Neural cell (in vitro differentiated cells): ENCODE results near the gene BOD1. TPM values are rescaled to one million over a fixed set of nuclear protein-coding genes. Genes with fewer than 3 reads are reported as not detected.

Experiments
- H2AFZ ChIP-seq: fragments of 200-600, 300-800 bp; sonication (generic), shearing (Covaris generic); 2 replicates; pipeline ENCODE4 v1.6.0; 2014; ENCODE audit warnings: low read depth, mild to moderate bottlenecking, antibody characterized with exemption, low read length, moderate library complexity
- H3F3A ChIP-seq: fragments of 200-600 bp; shearing (Covaris generic); 2 replicates; pipeline ENCODE4 v1.6.1; 2016; ENCODE audit warnings: mild to moderate bottlenecking, moderate library complexity, mixed read lengths, antibody characterized with exemption, low read length; ENCODE audit not compliant: insufficient read depth, poor library complexity, severe bottlenecking
- H3K27ac ChIP-seq: fragments of 200-600, 300-800 bp; sonication (generic), shearing (Covaris generic); 2 replicates; pipeline ENCODE4 v1.5.1; 2014; ENCODE audit warnings: mild to moderate bottlenecking, low read length, moderate library complexity
- H3K27me3 ChIP-seq: fragments of 300-800, 200-600 bp; sonication (generic), shearing (Covaris generic); 2 replicates; pipeline ENCODE4 v1.6.0; 2014; ENCODE audit warnings: mild to moderate bottlenecking, low read depth, low read length, moderate library complexity; ENCODE audit not compliant: insufficient read depth
- H3K36me3 ChIP-seq: fragments of 300-800, 200-600 bp; sonication (generic), shearing (Covaris generic); 2 replicates; pipeline ENCODE4 v1.5.1; 2014; ENCODE audit warnings: mild to moderate bottlenecking, antibody characterized with exemption, low read length, moderate library complexity; ENCODE audit not compliant: insufficient read depth
- H3K4me2 ChIP-seq: fragments of 300-800, 200-600 bp; sonication (generic), shearing (Covaris generic); 2 replicates; pipeline ENCODE4 v1.6.0; 2014; ENCODE audit warnings: mild to moderate bottlenecking, low read length
- H3K4me3 ChIP-seq: fragments of 300-800, 200-600 bp; sonication (generic), shearing (Covaris generic); 2 replicates; pipeline ENCODE4 v1.5.1; 2014; ENCODE audit warnings: mild to moderate bottlenecking, low read length, moderate library complexity
- H3K79me2 ChIP-seq: fragments of 200-600 bp; shearing (Covaris generic); replicated peaks from 2 replicates; pipeline ENCODE4 v1.6.0; 2014; ENCODE audit warnings: mild to moderate bottlenecking, low read length, moderate library complexity; ENCODE audit not compliant: insufficient read depth
- H3K9ac ChIP-seq: fragments of 300-800, 200-600 bp; sonication (generic), shearing (Covaris generic); 2 replicates; pipeline ENCODE4 v1.6.1; 2016; ENCODE audit warnings: mild to moderate bottlenecking, low read length, mixed read lengths
- H3K9me2 ChIP-seq: fragments of 200-600 bp; shearing (Covaris generic); 2 replicates; pipeline ENCODE4 v1.6.1; 2016; ENCODE audit warnings: mild to moderate bottlenecking, low read length, mixed read lengths; ENCODE audit not compliant: insufficient read depth
- H3K9me3 ChIP-seq: fragments of 200-600, 300-800 bp; sonication (generic), shearing (Covaris generic); 2 replicates; pipeline ENCODE4 v1.6.1; 2016; ENCODE audit warnings: mild to moderate bottlenecking, mixed run types, low read length, moderate library complexity, mixed read lengths
- H4K20me1 ChIP-seq: fragments of 200-600 bp; shearing (Covaris generic); 2 replicates; pipeline ENCODE4 v1.6.1; 2016; ENCODE audit warnings: mild to moderate bottlenecking, mixed run types; ENCODE audit not compliant: insufficient read depth
- EP300 ChIP-seq: fragments of 450-650 bp; conservative IDR thresholded peaks from 2 replicates; pipeline ENCODE4 v1.6.1; 2014; ENCODE audit warnings: antibody characterized with exemption, mild to moderate bottlenecking, moderate library complexity; ENCODE audit not compliant: poor library complexity, severe bottlenecking
- EZH2 ChIP-seq: fragments of 200-600, 300-800 bp; shearing (Covaris generic), sonication (generic); IDR thresholded peaks from 2 replicates; pipeline ENCODE4 v1.6.1; 2014; ENCODE audit warnings: antibody characterized with exemption, low read length, borderline replicate concordance, mild to moderate bottlenecking; ENCODE audit not compliant: insufficient read depth, poor library complexity, severe bottlenecking
- MXI1 ChIP-seq: fragments of 450-650 bp; conservative IDR thresholded peaks from 2 replicates; pipeline ENCODE4 v1.6.1; 2014; ENCODE audit warnings: antibody characterized with exemption, mild to moderate bottlenecking; ENCODE audit not compliant: poor library complexity, severe bottlenecking
- POLR2AphosphoS5 ChIP-seq: IDR thresholded peaks from 2 replicates; pipeline ENCODE4 v1.6.1; 2012
- RAD21 ChIP-seq: fragments of 450-650 bp; conservative IDR thresholded peaks from 2 replicates; pipeline ENCODE4 v1.6.1; 2014; ENCODE audit warnings: antibody characterized with exemption, mild to moderate bottlenecking, moderate library complexity
- SMC3 ChIP-seq: fragments of 450-650 bp; conservative IDR thresholded peaks from 2 replicates; pipeline ENCODE4 v1.6.1; 2014; ENCODE audit warnings: antibody characterized with exemption, mild to moderate bottlenecking, moderate library complexity; ENCODE audit not compliant: poor library complexity
- TAF1 ChIP-seq: IDR thresholded peaks from 2 replicates; pipeline ENCODE4 v1.6.1; 2012; ENCODE audit warnings: low read depth
- polyA plus RNA-seq: library from polyadenylated mRNA; depleted of rRNA; stranded (reverse); fragments of >200 nt; gene quantifications from 2 replicates; pipeline ENCODE4 v1.2.3, GENCODE V29; 2014
- TF ChIP-seq, protein P1 (sequence below): IDR thresholded peaks from 2 replicates; pipeline ENCODE4 v1.6.1; 2012; ENCODE audit warnings: borderline replicate concordance
- TF ChIP-seq, protein P2 (sequence below): fragments of 450-650 bp; IDR thresholded peaks from 2 replicates; pipeline ENCODE4 v1.5.1; 2014; ENCODE audit warnings: antibody characterized with exemption, mild to moderate bottlenecking, moderate library complexity; ENCODE audit not compliant: poor library complexity, severe bottlenecking

BOD1 gene
- polyA plus RNA-seq, 1 donor from 2014 or later = 178 TPM

DNA sequence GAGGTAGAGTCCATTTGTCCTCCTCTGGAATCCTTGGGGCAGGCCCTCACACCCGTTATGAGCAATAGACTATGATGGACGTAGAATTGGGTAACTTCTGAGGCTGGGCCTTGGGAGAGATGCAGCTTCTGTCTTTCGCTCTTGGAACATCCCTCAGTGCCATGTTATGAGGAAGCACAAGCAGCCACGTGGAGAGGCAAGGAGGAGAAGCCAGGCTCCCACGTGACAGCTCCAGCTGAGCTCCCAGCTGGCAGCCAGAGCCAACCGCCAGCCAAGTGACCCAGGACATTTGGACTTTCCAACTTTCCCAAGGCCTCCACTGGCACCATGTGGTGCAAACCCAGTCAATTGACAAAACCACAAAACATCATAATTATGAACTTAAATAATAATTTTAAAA lies 43.0 kb upstream of the BOD1 start:
- Histone ChIP-seq H4K20me1 (no peaks in the 10 kb centered on the region), H3K36me3 (no peaks in the 10 kb centered on the region), H2AFZ (no peak overlapping the region), H3F3A (no peaks in the 10 kb centered on the region), H3K4me2 (no peak overlapping the region), H3K79me2 (no peaks in the 10 kb centered on the region), H3K27ac (no peak overlapping the region), H3K27me3 (no peaks in the 10 kb centered on the region), H3K4me3 (no peak overlapping the region), H3K9me3 (no peaks in the 10 kb centered on the region), H3K9me2 (no peaks in the 10 kb centered on the region), H3K9ac (no peak overlapping the region)
- TF ChIP-seq MXI1 (no peak), EP300 (no peak), TAF1 (no peak), SMC3 (no peak), POLR2AphosphoS5 (no peak), EZH2 (no peak), RAD21 (no peak)
- TF ChIP-seq, protein P1, sequence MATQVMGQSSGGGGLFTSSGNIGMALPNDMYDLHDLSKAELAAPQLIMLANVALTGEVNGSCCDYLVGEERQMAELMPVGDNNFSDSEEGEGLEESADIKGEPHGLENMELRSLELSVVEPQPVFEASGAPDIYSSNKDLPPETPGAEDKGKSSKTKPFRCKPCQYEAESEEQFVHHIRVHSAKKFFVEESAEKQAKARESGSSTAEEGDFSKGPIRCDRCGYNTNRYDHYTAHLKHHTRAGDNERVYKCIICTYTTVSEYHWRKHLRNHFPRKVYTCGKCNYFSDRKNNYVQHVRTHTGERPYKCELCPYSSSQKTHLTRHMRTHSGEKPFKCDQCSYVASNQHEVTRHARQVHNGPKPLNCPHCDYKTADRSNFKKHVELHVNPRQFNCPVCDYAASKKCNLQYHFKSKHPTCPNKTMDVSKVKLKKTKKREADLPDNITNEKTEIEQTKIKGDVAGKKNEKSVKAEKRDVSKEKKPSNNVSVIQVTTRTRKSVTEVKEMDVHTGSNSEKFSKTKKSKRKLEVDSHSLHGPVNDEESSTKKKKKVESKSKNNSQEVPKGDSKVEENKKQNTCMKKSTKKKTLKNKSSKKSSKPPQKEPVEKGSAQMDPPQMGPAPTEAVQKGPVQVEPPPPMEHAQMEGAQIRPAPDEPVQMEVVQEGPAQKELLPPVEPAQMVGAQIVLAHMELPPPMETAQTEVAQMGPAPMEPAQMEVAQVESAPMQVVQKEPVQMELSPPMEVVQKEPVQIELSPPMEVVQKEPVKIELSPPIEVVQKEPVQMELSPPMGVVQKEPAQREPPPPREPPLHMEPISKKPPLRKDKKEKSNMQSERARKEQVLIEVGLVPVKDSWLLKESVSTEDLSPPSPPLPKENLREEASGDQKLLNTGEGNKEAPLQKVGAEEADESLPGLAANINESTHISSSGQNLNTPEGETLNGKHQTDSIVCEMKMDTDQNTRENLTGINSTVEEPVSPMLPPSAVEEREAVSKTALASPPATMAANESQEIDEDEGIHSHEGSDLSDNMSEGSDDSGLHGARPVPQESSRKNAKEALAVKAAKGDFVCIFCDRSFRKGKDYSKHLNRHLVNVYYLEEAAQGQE = no peak
- TF ChIP-seq, protein P2, sequence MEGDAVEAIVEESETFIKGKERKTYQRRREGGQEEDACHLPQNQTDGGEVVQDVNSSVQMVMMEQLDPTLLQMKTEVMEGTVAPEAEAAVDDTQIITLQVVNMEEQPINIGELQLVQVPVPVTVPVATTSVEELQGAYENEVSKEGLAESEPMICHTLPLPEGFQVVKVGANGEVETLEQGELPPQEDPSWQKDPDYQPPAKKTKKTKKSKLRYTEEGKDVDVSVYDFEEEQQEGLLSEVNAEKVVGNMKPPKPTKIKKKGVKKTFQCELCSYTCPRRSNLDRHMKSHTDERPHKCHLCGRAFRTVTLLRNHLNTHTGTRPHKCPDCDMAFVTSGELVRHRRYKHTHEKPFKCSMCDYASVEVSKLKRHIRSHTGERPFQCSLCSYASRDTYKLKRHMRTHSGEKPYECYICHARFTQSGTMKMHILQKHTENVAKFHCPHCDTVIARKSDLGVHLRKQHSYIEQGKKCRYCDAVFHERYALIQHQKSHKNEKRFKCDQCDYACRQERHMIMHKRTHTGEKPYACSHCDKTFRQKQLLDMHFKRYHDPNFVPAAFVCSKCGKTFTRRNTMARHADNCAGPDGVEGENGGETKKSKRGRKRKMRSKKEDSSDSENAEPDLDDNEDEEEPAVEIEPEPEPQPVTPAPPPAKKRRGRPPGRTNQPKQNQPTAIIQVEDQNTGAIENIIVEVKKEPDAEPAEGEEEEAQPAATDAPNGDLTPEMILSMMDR = no peak

DNA sequence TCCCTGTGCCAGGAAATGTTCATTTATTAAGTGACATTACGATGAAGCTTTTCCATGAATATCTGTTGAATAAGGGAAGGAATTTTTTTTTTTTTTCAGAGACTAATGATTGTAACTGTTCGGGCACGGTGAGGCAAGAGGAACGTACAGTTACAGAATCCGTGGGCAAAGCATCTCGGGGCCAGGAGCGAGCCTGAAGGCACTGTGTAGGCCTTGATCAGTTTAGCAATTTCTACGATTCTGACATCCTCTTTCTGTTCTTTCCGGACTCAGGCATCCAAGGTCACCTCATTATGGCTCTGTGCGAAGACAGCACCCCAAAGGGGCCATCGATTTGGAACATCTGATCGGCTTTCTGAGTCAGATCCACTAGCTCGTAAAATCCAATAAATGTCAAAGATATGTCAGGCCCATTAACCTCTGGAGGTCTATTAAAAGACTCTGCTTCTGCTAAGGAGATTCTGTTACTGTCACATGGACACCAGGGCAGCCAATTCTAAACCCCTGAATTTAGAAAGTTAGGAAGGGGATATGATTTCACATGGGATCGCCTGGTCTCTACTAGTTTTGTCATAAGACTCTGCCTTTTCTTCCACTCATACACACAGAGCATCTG lies 41.4 kb upstream of the BOD1 start:
- no peaks in the 10 kb centered on the region for H3K27me3 ChIP-seq
- no peak overlapping the region for H3K27ac ChIP-seq
- no peak overlapping the region for H3K4me3 ChIP-seq
- TF ChIP-seq, protein P1 = no peak
- TF ChIP-seq POLR2AphosphoS5 (no peak), EZH2 (no peak), TAF1 (no peak), EP300 (no peak), SMC3 (no peak), RAD21 (no peak), MXI1 (no peak)
- TF ChIP-seq, protein P2 = no peak
- no peak overlapping the region for H3K9ac ChIP-seq
- no peaks in the 10 kb centered on the region for H3K79me2 ChIP-seq
- no peaks in the 10 kb centered on the region for H3K9me2 ChIP-seq
- no peaks in the 10 kb centered on the region for H3K36me3 ChIP-seq
- H2AFZ ChIP-seq = no peak overlapping the region
- no peaks in the 10 kb centered on the region for H3K9me3 ChIP-seq
- no peak overlapping the region for H3K4me2 ChIP-seq
- H3F3A ChIP-seq = no peaks in the 10 kb centered on the region
- H4K20me1 ChIP-seq = no peaks in the 10 kb centered on the region
